Cardiac muscle cell (in vitro differentiated cells and primary cell): Measurements from ENCODE around the gene DACH1. TPM values are rescaled to one million over a fixed set of nuclear protein-coding genes. Genes with fewer than 3 reads are reported as not detected.

Experiments
- DNase-seq, 2 donors: peaks; one replicate each; pipeline versions ENCODE4 v3.0.0 to v3.0.0-alpha.2; 2010 to 2017; ENCODE audit warnings: low read depth in 1 of 2, low spot score in 1 of 2
- H3K27ac ChIP-seq: fragments of 200-600 bp; sonication (generic); 2 replicates; pipeline ENCODE4 v1.5.1; 2016
- H3K27me3 ChIP-seq: fragments of 200-600 bp; sonication (generic); 2 replicates; pipeline ENCODE4 v1.6.0; 2016; ENCODE audit warnings: control low read depth
- H3K36me3 ChIP-seq: fragments of 200-600 bp; sonication (generic); 2 replicates; pipeline ENCODE4 v1.5.1; 2016; ENCODE audit warnings: control low read depth
- H3K4me1 ChIP-seq: fragments of 200-600 bp; sonication (generic); 2 replicates; pipeline ENCODE4 v1.8.1; 2017; ENCODE audit warnings: low read depth, mild to moderate bottlenecking, mixed run types
- H3K4me3 ChIP-seq: fragments of 200-600 bp; sonication (generic); 2 replicates; pipeline ENCODE4 v1.5.1; 2016; ENCODE audit warnings: mild to moderate bottlenecking
- H3K9me3 ChIP-seq: fragments of 200-600 bp; sonication (generic); 2 replicates; pipeline ENCODE4 v1.5.1; 2017; ENCODE audit warnings: low read depth, mild to moderate bottlenecking, control low read depth
- CTCF ChIP-seq: IDR thresholded peaks from 2 replicates; pipeline ENCODE4 v1.5.1; 2012; ENCODE audit warnings: low read depth, mild to moderate bottlenecking, low read length
- polyA plus RNA-seq: library from polyadenylated mRNA; unstranded; fragments of >200 nt; fragmentation: Nextera tagmentation; extraction: Ambion mirVana; gene quantifications from 2 replicates; pipeline ENCODE4 v1.2.1, GENCODE V29; 2016
- total RNA-seq: library from RNA; depleted of rRNA; stranded (reverse); fragments of >200 nt; gene quantifications from 2 replicates; pipeline ENCODE4 v1.2.3, GENCODE V29; 2016

The DACH1 gene
- total and polyA plus RNA-seq, 2 experiments from 2014 or later, result 3.5 to 3.7 TPM

GRCh38 chr13:71759651-71760511 lies 107.1 kb downstream of the DACH1 start:
- H3K36me3 ChIP-seq, result no peaks in the 10 kb centered on the region
- peak overlapping the region; percentile 75 for H3K27ac ChIP-seq
- H3K4me1 ChIP-seq, result peaks cover 26% of the 10 kb centered on the region
- DNase-seq, result no peak
- no peak for TF ChIP-seq CTCF
- no peaks in the 10 kb centered on the region for H3K27me3 ChIP-seq
- H3K4me3 ChIP-seq, result no peak overlapping the region
- H3K9me3 ChIP-seq, result no peaks in the 10 kb centered on the region

GRCh38 chr13:71758828-71759227 lies 108.2 kb downstream of the DACH1 start:
- H3K9me3 ChIP-seq, result no peaks in the 10 kb centered on the region
- H3K36me3 ChIP-seq, result no peaks in the 10 kb centered on the region
- peak; percentile 1 to 36 for DNase-seq
- H3K27me3 ChIP-seq, result no peaks in the 10 kb centered on the region
- no peak overlapping the region for H3K4me3 ChIP-seq
- H3K4me1 ChIP-seq, result peaks cover 26% of the 10 kb centered on the region
- H3K27ac ChIP-seq, result no peak overlapping the region
- no peak for TF ChIP-seq CTCF

GRCh38 chr13:71754407-71754974 lies 112.5 kb downstream of the DACH1 start:
- Histone ChIP-seq H3K9me3 (no peaks in the 10 kb centered on the region), H3K4me1 (peaks cover 16% of the 10 kb centered on the region), H3K27me3 (no peaks in the 10 kb centered on the region), H3K27ac (no peak overlapping the region), H3K36me3 (no peaks in the 10 kb centered on the region), H3K4me3 (no peak overlapping the region)
- no peak for DNase-seq
- no peak for TF ChIP-seq CTCF

- Histone ChIP-seq H3K4me1 (peaks cover under 1% of the 10 kb centered on the region), H3K9me3 (no peaks in the 10 kb centered on the region), H3K4me3 (no peak overlapping the region), H3K36me3 (no peaks in the 10 kb centered on the region), H3K27me3 (no peaks in the 10 kb centered on the region), H3K27ac (no peak overlapping the region)
- no peak for DNase-seq
- no peak for TF ChIP-seq CTCF
These were observed 114.1 kb downstream of the DACH1 start for GRCh38 chr13:71752775-71753513.

- no peaks in the 10 kb centered on the region for H3K4me1 ChIP-seq
- DNase-seq, result no peak
- no peaks in the 10 kb centered on the region for H3K9me3 ChIP-seq
- no peak overlapping the region for H3K27ac ChIP-seq
- no peaks in the 10 kb centered on the region for H3K36me3 ChIP-seq
- no peak for TF ChIP-seq CTCF
- no peak overlapping the region for H3K4me3 ChIP-seq
- no peaks in the 10 kb centered on the region for H3K27me3 ChIP-seq
These were observed 115.9 kb downstream of the DACH1 start for GRCh38 chr13:71751073-71751472.
